ENCODE results near the gene MAFG. TPM values are rescaled to one million over a fixed set of nuclear protein-coding genes. Genes with fewer than 3 reads are reported as not detected.

The MAFG gene
- total RNA-seq, 4 donors from 2014 or later = 10.0 to 26.6 (median 23.5) TPM

GRCh38 chr17:81922566-81923301 lies 4.8 kb downstream of the MAFG start:
- peak overlapping the region; percentile 28 to 60 (median 38) for H3K4me3 ChIP-seq
- 88 to 98% methylated on average over 18 to 40 of the region's 58 CpGs for WGBS, 2 donors

GRCh38 chr17:81921996-81922565 lies 5.5 kb downstream of the MAFG start:
- TF ChIP-seq POLR2A (IDR thresholded peaks at IDR 0.05) (no peak), CTCF (IDR thresholded peaks at IDR 0.05) (no peak)
- Histone ChIP-seq H3K4me3 (no peak overlapping the region), H3K36me3 (peaks cover 11 to 41% (median 17%) of the 10 kb centered on the region in 3 donors), H3K9me3 (no peaks in the 10 kb centered on the region), H3K27me3 (no peaks in the 10 kb centered on the region), H3K27ac (peak overlapping the region in 3 of 4 donors; percentile 21 to 99 (median 81)), H3K4me1 (peaks cover 67 to 92% (median 73%) of the 10 kb centered on the region in 3 donors)
- no peak for DNase-seq
- WGBS, 2 donors = 67 to 97% methylated on average over 3 to 5 of the region's 23 CpGs
- intact Hi-C loops (cut with DNase I) = no loop called here

More at GRCh38 chr17:81922566-81923301, 4.8 kb downstream of the MAFG start:
- peaks cover 11 to 41% (median 17%) of the 10 kb centered on the region in 3 donors for H3K36me3 ChIP-seq
- peak overlapping the region; percentile 81 to 99 (median 90) for H3K27ac ChIP-seq
- DNase-seq = no peak
- no peaks in the 10 kb centered on the region for H3K27me3 ChIP-seq
- H3K9me3 ChIP-seq = no peaks in the 10 kb centered on the region
- intact Hi-C loops (cut with DNase I) = no loop called here
- peaks cover 64 to 88% (median 69%) of the 10 kb centered on the region in 3 donors for H3K4me1 ChIP-seq
- TF ChIP-seq POLR2A (IDR thresholded peaks at IDR 0.05) = no peak
- TF ChIP-seq CTCF (IDR thresholded peaks at IDR 0.05) = no peak

- TF ChIP-seq CTCF (IDR thresholded peaks at IDR 0.05) = no peak
- peaks cover 11 to 41% (median 17%) of the 10 kb centered on the region in 3 donors for H3K36me3 ChIP-seq
- H3K27me3 ChIP-seq = no peaks in the 10 kb centered on the region
- H3K27ac ChIP-seq = peak overlapping the region in 2 of 4 donors; percentile 21 to 99
- H3K4me3 ChIP-seq = no peak overlapping the region
- no peaks in the 10 kb centered on the region for H3K9me3 ChIP-seq
- no peak for DNase-seq
- H3K4me1 ChIP-seq = peaks cover 73 to 96% (median 77%) of the 10 kb centered on the region in 3 donors
- 83 to 88% methylated on average over 3 of the region's 3 CpGs for WGBS, 2 donors
- intact Hi-C loops (cut with DNase I) = no loop called here
These were observed 6.0 kb downstream of the MAFG start for GRCh38 chr17:81921537-81921862.

- Histone ChIP-seq H3K27ac (peak overlapping the region in 3 of 4 donors; percentile 84 to 99 (median 98)), H3K4me1 (peaks cover 74 to 96% (median 75%) of the 10 kb centered on the region in 3 donors), H3K27me3 (no peaks in the 10 kb centered on the region), H3K36me3 (peaks cover 11 to 43% (median 19%) of the 10 kb centered on the region in 3 donors), H3K9me3 (no peaks in the 10 kb centered on the region), H3K4me3 (no peak overlapping the region)
- no peak for DNase-seq
- TF ChIP-seq POLR2A (IDR thresholded peaks at IDR 0.05) (no peak), CTCF (IDR thresholded peaks at IDR 0.05) (no peak)
- intact Hi-C loops (cut with DNase I) = no loop called here
- 78 to 80% methylated on average over 16 of the region's 33 CpGs for WGBS, 2 donors
These were observed 6.7 kb downstream of the MAFG start for GRCh38 chr17:81920612-81921536.
